GM12864 (cell line): ENCODE results near the gene CBFA2T2.
"Not testable (repeated sequence)": the region's sequence is repeated elsewhere in the genome, so short reads cannot be mapped to it uniquely, and the experiment has no call there.

Experiments
- DNase-seq: peaks from one replicate; pipeline ENCODE4 v3.0.0-alpha.2; 2011; ENCODE audit warnings: low read depth
- H3K4me3 ChIP-seq: 2 replicates; pipeline ENCODE4 v1.5.1; 2011; ENCODE audit warnings: mild to moderate bottlenecking, low read depth, low read length, control low read depth
- TF ChIP-seq, protein P1 (sequence below): IDR thresholded peaks from 2 replicates; pipeline ENCODE4 v1.5.1; 2011; ENCODE audit warnings: low read depth, mild to moderate bottlenecking, moderate library complexity, low read length, control low read depth, inconsistent platforms; ENCODE audit errors: missing control alignments

The CBFA2T2 gene

DNA sequence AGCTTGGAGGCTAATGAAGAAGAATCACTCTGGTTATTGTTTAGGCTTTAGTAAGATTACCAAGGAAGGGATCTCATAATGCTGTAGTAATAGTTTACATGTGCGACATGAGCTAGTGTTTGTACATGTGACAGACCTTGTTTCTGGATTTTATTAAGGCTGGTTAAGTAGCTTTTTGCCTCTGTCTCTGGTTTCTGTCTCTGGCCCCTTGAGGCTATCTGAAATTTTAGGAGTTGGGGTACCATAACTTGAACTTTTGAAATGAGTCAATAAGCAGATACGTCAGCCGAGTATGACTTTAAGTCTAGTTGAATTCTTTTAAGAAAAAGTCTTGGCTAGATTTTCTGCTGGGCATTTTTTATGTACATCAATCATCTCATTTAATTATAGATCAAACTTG is 9.5 kb downstream of the CBFA2T2 start:
- no peak overlapping the region for H3K4me3 ChIP-seq
- DNase-seq = no peak
- TF ChIP-seq, protein P1, sequence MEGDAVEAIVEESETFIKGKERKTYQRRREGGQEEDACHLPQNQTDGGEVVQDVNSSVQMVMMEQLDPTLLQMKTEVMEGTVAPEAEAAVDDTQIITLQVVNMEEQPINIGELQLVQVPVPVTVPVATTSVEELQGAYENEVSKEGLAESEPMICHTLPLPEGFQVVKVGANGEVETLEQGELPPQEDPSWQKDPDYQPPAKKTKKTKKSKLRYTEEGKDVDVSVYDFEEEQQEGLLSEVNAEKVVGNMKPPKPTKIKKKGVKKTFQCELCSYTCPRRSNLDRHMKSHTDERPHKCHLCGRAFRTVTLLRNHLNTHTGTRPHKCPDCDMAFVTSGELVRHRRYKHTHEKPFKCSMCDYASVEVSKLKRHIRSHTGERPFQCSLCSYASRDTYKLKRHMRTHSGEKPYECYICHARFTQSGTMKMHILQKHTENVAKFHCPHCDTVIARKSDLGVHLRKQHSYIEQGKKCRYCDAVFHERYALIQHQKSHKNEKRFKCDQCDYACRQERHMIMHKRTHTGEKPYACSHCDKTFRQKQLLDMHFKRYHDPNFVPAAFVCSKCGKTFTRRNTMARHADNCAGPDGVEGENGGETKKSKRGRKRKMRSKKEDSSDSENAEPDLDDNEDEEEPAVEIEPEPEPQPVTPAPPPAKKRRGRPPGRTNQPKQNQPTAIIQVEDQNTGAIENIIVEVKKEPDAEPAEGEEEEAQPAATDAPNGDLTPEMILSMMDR = no peak

DNA sequence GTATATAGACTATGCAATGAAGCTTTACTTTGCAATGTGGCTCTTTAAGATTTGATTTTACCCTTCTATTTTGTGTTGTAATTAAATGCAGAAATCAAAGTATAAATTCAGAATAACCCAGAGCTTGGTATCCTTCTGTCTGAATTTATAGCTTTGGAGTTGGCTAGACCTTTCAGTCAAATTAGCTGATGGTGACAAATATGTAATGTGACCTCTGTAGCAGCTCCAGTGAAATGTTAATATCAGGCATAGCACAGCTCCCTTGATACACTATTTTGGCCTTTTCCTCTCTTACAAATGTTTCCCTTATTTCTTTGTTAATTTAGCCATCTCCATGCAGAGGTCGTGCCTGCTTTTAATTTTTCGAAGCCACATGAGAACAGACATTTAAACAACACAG is 11.1 kb downstream of the CBFA2T2 start:
- H3K4me3 ChIP-seq = no peak overlapping the region
- TF ChIP-seq, protein P1 = no peak
- no peak for DNase-seq

DNA sequence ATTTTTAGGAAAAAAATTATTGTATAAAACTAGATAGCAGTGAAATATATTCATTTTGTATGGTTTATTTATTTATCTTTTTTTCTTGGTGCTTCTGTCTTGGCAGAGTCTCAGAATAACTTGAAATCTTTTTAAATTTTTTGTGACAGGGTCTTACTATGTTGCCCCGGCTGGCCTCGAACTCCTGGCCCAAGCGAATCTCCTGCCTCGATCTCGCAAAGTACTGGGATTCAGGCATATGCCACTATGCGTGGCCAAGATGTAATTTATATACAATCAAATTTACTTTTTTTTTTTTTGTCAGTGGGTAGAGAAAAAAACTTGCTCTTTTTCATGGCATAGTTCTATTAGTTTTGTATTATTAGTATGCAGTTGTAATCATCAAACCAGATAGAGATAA is 13.7 kb downstream of the CBFA2T2 start:
- H3K4me3 ChIP-seq = no peak overlapping the region
- TF ChIP-seq, protein P1 = no peak
- DNase-seq = no peak

DNA sequence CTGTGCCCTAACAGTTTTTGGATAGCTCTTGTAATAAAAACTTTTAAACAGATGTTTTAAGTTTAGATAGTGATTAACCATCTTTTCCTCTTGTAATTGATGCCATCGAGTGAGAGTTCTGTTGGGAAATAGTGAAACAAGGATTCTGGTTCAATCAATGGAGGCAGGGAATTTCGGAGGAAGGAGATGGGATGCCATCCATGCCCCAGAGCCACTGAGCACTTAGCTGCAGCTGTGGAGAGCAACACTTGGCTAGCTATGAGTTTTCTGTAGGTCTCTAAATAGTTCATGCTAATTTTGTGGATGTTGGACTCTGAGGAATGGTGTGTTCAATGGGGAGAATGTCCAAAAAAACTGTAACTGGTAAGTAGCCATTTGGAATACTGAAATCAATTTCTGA is 16.7 kb downstream of the CBFA2T2 start:
- DNase-seq = no peak
- no peak overlapping the region for H3K4me3 ChIP-seq
- TF ChIP-seq, protein P1 = no peak

DNA sequence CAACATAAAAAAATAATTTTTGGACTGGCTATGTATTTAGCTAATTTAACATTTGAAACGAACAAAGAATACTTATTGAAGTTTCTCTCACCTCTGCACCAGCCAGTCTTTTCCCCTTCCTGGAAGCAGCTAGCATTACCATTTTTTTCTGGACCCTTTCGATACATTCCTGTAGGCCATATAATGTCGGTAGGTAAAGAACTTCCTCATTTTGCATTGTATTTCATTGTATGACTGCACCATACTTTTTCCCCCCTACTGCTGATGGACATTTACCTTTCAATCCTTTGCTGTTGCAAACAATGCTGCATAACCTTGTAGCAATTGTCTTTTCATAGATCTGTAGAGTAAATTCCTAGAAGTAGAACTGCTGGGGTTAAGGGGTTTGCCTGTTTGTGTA is 17.6 kb downstream of the CBFA2T2 start:
- TF ChIP-seq, protein P1 = no peak
- no peak overlapping the region for H3K4me3 ChIP-seq
- DNase-seq = no peak

DNA sequence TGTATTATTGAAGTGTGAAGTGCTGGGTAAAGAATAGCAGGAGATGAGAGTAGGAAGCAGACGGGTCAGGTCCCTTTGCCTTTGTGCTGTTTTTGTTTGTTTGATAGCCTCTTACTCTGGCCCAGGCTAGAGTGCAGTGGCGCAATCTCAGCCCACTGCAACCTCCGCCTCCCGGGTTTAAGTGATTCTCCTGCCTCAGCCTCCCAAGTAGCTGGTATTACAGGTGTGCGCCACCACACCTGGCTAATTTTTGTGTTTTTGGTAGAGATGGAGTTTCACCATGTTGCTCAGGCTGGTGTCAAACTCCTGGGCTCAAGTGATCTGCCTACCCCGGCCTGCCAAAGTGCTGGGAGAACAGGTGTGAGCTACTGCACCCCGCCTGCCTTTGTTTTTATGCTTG is 18.1 kb downstream of the CBFA2T2 start:
- not testable (repeated sequence) for H3K4me3 ChIP-seq, DNase-seq

DNA sequence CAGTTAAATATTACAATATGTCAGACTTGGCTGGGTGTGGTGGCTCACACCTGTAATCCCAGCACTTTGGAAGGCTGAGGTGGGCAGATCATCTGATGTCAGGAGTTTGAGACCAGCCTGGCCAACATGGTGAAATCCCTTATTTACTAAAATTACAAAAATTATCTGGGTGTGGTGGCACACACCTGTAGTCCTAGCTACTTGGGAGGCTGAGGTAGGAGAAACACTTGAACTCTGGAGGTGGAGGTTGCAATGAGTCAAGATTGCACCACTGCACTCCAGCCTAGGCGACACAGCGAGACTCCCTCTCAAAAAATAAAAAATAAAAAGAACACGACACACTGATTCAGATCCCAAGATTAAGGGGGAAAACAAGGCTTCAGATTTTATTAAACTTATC is 19.2 kb downstream of the CBFA2T2 start:
- not testable (repeated sequence) for DNase-seq, H3K4me3 ChIP-seq

DNA sequence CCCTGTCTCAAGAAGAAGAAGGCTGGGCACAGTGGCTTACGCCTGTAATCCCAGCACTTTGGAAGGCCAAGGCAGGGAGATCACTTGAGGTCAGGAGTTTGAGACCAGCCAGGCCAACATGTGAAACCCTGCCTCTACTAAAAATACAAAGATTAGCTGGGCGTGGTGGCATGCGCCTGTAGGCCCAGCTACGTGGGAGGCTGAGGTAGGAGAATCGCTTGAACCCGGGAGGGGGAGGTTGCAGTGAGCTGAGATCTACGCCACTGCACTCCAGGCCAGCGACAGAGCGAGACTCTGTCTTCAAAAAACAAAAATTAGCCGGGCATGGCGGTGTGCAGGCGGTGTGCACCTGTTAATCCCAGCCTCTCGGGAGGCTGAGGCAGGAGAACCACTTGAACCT is 22.0 kb downstream of the CBFA2T2 start:
- H3K4me3 ChIP-seq, DNase-seq: not testable (repeated sequence)

DNA sequence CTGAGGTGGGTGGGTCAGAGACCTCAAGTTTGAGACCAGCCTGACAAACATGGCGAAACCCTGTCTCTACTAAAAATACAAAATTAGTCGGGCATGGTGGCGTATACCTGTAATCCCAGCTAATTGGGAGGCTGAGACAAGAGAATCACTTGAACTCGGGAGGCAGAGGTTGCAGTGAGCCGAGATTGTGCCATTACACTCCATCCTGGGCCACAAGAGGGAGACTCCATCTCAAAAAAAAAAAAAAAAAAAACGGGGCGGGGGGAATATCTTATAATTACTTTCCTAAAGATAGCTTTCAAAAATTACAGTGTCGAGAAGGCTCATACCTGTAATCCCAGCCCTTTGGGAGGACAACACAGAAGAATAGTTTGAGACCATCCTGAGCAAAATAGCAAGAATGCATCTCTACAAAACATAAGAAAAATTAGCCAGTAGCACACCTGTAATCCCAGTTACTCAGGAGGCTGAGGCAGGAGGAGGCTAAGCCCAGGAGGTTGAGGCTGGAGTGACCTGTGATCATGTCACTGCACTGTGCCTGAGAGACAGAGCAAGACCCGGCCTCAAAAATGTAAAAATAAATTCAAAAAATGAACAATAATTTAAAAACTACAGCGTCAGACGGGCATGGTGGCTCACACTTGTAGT is 25.8 kb downstream of the CBFA2T2 start:
- TF ChIP-seq, protein P1 = peak; percentile 6
- no peak for DNase-seq
- no peak overlapping the region for H3K4me3 ChIP-seq
